Inflammatory macrophage treated with lipopolysaccharide for 1 hour (primary cell): Measurements from ENCODE around the gene C8A.

ENCODE experiments used
- DNase-seq, 2 donors: peaks; one replicate each; pipeline ENCODE4 v3.0.0-alpha.2; 2020 to 2022

The C8A gene

DNA sequence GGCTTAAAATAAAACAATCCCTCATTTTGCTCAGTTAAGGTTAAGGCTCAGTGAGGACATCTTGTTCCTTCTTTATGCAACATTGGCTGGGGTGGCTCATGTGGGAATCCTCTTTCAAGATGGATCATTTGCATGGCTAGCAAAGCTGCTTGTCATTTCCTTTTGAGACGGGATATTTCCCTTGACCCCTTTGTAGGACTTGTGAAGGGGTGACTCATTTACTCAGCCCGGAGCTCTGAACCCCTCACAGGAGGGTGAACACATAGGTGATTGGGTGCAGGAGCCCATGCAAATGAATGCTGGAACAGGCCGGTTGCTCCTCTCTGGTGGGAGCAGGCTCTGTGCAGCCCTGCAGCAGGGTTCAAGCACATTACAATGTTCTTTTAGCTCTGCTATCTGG, 15.8 kb upstream of the C8A start:
- DNase-seq: no peak

DNA sequence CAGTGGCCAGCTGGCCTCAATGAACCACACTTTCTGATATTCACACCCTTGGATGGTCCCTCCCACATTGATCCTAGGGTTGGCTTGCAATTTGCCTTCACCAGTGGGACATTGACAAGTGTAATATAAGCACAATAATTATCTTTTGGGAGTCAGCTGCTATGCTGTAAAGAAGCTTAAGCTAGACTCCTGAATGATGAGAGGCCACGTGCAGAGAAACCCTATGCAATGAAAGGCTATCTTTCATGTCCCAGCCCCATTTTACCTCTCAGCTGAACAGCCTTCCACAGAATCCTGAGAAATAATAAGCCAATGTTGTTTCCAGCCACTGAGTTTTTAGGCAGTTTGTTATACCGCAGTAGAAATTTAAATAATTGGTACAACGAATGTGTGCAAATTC, 11.1 kb upstream of the C8A start:
- no peak for DNase-seq

DNA sequence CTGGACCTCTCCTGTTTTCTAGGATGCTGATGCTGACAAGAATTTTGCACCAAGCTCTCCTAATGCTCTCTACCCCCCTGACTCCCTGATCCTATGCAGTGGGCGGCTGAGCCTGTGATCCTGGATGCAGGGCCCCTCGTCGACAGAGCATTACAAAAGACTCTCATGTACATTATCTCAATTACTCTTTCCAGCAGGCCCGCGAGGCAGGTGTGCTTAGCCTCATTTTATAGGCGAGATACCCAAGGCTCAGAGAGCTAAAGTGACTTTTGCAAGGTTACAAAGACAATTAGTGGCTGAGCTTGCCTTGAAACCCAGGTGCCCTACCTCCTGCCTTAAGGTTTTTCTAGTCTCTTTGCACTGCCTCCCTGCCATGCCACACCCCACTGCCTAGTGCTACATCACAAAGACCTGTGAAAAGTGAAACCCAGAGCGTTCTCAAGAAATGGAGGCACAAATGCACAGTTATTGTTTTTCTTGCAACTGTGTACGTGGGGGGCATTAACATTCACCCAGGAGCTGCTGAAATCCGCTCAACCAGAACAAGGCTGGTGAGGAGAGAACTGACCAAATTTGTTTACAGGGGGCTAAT, 10.0 kb upstream of the C8A start:
- DNase-seq: no peak

DNA sequence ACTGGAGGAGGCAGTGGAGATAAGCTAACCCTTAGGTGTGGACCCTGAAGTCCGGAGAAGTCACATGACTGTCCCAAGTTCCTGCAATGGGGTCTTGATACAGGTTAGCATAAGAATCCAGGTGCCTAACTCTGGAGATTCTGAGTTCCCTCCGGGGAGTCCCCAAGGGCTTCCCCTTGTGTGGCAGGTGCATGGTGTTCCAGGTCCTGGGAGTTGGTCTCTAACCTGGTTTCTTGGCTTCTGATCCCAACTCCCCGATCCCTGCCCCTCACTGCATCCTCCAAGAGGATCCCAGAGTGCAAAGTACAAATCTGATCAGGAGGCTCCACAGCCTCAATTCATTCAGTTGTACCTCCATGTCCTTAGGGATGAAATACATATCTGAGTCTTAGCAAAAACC, 9.3 kb upstream of the C8A start:
- no peak for DNase-seq

DNA sequence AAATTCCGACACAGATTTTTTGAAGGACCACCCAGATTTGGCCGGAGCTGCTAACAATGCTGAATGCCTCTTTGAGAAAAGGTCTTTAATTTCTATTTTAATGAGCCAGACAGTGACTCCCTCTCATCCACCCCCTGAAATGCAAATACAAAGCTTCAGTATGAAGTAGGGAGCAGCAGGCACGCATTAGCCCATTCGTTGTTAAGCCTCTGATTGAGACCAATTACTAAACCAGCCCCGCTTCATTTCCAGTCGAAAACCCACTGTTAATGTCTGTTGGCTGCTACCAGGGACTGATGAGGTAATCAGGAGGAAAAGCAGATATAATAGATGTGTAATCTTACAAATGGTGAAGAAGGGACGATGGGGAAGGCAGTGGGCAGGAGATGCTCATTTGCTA, 4.8 kb upstream of the C8A start:
- no peak for DNase-seq

DNA sequence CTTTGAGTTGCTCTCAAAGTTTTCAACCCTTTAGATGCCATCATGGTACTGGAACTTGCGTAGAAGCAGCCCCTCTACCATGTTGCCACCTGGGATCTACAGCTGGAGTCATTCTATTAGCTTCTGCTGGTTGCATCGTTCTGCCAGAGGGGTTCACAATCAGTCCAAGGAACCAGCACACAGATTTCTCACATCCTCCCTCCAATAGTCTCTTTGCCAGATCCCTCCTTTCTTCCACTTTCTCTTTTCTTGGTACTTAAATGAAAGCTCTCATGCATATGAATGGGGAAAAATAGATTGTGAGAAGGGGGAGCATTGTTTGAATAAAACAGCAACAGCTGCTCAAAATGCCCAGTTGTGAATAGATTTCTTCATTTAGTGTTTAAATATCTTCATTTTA, 4.2 kb upstream of the C8A start:
- DNase-seq: no peak

DNA sequence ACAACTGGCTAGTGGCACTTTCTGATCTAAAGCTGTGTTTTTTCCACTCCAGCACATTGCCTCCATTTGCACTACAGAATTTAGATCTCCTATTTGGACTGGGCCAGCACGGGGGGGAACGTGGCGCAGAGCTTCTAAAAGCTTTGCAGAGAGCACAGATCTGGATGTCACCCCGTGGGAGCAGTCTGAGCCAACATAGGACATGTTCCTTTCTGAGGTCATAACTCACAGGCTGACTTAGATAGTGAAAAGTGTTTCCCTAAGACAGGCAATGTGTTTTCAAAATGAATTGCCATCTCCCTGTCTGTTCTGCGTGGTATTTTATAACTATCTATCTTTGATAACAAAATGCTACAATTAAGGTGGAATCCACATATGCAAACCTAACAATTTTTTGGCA, 3.7 kb upstream of the C8A start:
- DNase-seq: no peak

DNA sequence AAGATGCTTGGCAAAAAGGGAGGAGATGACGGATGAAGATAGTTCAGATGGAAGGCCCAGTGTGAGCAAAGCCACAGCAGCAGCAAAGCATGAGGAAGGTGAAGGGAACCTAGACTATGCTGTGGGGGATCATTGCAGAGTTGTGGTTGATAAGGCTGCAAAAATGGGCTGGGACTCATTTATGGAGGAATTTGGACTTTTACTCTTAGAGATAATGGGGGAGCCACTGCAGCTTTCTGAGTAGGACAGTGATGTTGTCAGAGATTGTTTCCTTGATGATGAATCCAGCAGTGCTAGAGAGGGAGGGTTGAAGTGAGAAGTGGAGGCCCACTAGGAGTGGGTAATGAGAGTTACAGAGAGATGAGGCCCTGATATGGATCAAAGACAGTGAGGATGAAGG, 2.1 kb upstream of the C8A start:
- no peak for DNase-seq

DNA sequence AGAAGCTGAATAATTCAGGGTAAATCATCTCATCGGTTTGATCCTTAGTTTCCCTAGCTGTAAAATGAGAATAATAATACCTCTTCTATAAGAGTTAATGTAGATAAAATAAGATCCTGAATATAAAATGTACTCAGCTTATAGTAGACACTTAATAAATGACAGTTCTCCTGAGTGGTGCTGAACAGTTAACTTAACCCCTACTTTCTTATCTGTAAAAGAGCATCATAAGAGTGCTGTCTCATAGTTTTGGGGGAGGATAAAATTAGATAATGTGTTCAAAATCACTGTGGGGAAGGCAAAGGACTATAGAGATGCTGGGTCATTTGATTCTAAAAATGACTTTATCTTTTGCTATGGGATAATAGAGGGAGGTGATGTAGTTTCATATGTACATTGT, 593 bp downstream of the C8A start:
- no peak for DNase-seq

DNA sequence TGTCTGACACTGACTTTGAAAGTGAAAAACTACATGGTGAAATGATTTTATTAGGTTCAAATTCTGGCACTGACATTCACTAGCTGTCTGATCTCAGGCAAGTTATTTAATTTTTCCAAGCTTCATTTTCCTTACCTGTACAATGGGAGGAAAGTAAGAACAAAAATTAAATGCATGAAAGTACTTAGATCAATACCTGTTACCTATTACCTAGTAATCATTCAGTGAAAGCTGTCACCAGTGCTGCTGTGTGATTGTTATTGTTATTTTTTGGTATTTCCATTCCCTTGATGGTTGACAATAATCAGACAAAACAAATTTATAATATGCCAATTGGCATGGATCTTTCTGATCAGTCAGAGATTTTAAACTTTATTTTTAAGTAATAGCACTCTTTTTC, 1.6 kb downstream of the C8A start:
- DNase-seq: no peak

DNA sequence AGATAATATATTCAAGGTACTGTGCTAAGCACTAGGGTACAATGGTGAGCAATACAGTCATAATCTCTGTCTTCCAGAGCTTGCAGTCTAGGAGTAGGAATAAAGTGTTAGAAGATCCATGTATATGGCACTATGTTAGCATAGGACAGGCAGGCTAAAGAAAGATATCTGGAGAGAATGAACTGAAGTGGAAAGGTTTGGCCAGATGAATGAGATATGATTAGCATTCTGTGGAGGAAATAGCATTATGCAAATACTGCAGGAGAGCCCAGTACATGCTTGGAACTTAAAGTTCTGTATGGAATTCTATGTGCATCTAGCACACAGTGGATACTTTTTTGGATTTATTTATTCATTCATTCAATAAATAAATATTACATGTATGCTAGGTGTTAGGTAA, 4.7 kb downstream of the C8A start:
- no peak for DNase-seq

DNA sequence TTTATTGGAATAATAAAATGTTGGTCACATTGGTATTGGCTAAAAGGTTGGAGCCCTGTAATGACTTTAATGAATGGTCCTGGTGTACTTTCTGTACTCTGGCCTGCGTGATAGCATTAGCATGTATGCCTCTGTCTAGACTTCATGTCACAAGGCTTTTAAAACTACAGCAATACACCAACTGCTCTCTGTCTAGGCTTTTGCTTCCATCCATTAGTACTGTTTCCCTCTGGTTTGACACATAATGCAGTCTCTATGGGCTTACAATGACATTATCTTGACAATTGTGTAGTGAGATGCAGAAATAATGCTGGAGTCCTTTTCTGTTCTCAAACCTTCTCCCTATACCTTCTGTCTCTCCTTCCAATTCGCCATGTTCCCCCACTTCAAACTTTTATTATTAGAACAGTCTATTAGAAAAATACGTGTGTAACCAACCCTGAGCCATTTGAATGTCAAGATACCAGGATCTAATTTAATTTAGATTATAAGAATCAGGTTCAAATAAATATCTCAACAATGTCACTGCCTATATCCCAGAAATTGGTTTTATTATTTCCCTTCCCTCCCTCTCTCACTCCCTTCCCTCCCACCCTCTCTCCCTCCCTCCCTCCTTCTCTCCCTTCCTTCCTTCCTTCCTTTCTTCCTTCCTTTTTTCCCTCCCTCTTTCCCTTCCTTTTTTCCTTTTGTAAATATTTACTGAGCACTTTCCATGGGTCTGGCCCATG, 8.8 kb downstream of the C8A start:
- no peak for DNase-seq

DNA sequence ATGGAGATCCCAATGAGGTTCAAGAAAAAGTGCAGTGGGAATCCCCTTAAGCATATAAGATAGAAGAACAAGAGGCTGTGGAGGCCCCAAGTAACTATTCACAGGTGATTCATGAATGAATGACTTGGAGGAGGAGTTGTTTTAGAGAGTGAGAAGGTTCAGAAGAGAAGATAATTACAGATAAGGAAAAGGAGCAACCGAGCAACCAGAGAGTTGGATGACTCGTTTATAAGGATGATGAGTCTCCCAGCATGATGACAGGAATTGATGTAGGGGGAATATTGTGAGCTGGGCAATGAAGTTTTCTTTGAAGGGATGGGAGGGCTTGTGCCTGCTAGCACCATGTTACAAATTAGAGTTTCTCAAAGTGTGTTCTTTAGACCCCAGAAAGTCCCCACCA, 9.8 kb downstream of the C8A start:
- DNase-seq: no peak

DNA sequence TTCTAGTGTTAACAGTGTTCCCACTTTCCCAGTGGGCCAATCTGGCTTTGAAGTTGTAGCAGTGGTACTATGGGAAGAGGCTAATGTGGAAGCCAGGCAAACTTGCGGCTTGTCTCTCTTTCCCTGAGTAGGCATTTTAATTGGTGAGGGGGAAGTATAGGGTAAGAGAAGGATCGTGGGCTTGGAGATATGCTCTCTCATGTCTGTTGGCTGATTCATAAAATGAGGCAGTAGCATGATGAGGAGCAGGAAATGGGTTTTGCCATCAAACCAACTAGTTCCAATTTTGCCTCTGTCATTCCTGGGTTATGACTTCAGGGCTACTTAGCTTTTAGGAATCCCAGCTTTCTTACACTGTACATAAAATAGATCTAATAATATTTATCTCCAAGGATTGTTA, 12.1 kb downstream of the C8A start:
- no peak for DNase-seq

DNA sequence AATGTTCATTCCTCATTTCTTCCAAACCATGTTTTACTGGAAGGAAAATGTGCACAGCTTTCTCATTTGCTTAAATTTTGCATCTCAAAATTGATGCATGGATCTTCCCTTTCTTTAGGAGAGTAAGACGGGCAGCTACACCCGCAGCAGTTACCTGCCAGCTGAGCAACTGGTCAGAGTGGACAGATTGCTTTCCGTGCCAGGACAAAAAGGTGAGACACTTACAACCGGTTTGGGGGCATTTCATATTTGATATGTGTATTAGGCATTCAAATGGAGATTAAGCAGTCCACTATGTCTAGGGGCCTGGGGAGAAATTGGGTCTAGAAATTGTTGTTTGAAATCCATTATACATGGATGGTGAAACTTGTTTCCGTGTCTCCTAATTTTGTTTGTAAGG, 12.9 kb downstream of the C8A start:
- DNase-seq: no peak

DNA sequence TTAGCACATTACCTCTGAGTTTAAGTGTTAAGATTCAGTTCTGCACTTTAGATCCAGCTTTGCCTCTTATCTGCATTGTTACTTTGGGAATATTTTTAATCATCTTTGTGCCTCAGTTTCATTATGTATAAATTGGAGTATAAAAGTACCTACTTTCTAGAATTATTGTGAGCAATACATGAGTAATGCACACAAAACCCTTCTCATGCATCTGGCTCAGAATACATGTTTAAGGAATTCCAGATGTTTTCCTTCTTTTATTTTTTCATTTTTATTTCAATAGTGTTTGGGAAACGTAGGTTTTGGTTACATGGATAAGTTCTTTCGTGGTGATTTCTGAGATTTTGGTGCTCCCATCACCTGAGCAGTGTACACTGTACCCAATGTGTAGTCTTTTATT, 14.2 kb downstream of the C8A start:
- DNase-seq: no peak

DNA sequence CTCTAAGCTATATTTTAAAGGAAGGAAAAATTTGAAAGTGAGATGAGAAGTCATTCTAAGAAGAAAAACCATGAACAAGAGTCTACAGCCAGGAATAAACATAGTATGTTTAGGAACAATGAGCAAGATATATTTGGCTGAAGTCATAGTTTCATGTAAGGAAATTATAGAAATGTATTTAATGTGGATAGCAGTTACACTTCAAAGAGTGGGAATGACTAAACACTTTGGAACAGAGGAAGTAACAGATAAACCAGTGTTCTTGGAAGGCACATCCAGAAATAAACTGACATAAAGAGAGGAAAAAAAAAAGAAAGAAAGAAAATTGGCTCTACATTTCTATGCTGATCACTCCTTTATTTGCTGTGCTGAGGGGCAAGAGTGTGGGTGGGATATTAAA, 18.0 kb downstream of the C8A start:
- no peak for DNase-seq

DNA sequence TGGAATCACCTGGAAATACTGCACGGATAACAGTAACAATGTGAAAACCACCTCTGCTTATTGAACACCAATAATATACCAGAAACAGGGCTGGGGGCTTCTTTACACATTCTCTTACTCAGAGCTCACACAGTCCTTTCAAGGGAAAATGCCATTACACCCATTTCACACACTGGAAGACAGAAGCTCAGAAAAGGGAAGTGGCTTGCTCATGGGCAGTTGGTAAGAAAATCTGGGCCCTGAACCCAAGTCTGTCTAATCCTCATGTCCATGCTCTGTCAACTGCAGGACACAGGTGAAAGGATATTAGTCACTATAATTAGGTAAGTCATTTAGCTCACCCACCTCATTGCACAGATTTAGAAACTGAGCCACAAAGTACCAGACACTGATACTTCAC, 18.6 kb downstream of the C8A start:
- DNase-seq: no peak

DNA sequence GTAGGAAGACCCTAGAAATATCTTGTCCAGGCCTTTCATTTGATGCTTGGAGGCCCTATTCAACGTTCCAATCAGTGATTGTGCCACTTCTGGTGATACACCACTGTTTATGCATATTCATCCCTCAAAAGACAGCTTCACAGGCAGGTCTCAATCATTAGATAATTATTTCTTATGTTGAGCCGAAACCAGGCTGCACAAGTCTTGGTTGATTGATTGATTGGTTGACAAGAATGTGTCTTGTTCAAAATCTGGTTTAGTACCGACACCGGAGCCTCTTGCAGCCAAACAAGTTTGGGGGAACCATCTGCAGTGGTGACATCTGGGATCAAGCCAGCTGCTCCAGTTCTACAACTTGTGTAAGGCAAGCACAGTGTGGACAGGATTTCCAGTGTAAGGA, 20.1 kb downstream of the C8A start:
- no peak for DNase-seq

DNA sequence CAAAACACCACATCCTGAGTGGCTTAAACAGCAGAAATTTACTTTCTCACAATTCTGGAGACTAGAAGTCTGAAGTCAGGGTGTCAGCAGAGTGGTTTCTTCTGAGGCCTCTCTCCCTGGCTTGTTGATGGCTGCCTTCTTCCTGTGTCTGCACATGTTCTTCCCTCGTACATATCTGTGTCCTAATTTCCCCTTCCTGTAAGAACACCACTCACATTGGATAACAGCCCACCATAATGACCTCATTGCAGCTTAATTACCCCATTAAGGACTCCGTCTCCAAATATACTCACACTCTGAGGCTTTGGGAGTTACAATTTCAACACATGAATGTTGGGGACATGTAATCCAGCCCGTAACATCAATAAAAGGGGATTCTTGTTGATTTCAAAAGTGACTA, 23.4 kb downstream of the C8A start:
- DNase-seq: no peak

DNA sequence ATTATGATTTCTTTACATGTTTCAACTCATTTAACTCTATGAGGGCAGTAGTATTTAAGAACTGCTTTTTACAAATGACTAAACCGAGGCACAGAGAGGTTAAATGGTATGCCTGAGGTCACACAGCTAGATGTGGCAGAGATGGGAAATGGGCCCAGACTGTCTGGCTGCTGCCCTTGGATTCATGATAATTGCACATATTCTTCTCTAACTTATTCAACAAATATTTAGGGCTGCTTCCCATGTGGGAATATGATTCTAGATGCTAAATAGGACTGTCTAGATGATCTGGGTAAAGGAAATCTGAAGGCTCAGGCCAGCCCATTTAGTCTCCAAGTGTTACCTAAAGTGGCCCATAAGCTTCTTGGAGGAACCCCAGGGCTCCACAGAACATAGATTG, 26.2 kb downstream of the C8A start:
- no peak for DNase-seq

DNA sequence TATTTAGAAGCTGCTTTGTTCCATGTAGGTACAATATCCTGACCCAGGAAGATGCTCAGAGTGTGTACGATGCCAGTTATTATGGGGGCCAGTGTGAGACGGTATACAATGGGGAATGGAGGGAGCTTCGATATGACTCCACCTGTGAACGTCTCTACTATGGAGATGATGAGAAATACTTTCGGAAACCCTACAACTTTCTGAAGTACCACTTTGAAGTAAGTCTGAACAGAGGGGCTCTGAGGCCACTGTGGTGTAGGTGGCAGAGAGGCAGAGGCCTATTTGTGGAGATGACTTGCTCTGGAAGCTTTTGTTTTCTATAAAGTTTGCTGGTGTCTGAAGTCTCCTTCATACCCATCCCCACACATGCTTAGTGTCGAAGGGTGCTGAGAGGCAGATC, 26.8 kb downstream of the C8A start:
- no peak for DNase-seq

DNA sequence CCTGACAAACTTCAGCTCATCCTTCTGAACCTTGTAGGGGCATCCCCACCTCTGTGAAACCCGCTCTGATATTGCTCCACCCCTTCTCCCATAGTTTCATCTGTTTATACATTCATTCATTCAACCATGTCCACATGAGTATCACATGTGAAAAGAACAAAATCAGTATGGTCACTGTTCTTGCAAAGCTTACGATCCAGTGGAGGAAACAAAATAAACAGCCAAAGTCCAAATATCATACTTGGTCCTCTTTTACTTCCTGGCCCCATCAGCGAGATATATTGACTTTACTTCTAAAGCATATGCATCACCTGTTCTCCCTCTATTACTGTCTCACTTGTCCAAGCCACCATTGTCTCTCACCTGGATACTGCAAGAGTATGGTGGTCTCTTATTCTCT, 35.6 kb downstream of the C8A start:
- no peak for DNase-seq

DNA sequence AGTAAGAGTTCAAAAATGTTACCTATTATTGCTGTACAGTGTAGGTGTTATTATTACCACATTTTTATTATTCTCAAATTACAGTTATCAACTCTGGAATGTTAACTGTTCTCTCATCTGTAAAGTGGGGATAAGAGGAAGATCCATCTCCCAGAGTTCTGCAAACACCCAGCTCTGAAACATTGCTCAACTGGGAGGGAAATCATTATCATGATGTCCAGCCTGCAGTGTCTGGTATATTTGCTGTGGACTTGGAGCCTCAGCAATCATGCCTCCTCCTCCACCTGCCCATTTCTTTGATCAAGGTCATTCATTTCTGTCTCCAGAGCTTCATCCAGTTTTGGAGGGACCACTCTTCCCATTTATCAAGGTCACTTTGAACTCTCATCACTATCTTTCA, 39.4 kb downstream of the C8A start:
- DNase-seq: no peak
